ENCODE data around the gene LTK. TPM values are rescaled to one million over a fixed set of nuclear protein-coding genes. Genes with fewer than 3 reads are reported as not detected.
A peak's percentile ranks its signal among the peaks of the same experiment; 100 is the strongest.

LTK gene
- total and polyA plus RNA-seq, 2 donors from 2014 or later = 0.91 to 6.7 TPM

DNA sequence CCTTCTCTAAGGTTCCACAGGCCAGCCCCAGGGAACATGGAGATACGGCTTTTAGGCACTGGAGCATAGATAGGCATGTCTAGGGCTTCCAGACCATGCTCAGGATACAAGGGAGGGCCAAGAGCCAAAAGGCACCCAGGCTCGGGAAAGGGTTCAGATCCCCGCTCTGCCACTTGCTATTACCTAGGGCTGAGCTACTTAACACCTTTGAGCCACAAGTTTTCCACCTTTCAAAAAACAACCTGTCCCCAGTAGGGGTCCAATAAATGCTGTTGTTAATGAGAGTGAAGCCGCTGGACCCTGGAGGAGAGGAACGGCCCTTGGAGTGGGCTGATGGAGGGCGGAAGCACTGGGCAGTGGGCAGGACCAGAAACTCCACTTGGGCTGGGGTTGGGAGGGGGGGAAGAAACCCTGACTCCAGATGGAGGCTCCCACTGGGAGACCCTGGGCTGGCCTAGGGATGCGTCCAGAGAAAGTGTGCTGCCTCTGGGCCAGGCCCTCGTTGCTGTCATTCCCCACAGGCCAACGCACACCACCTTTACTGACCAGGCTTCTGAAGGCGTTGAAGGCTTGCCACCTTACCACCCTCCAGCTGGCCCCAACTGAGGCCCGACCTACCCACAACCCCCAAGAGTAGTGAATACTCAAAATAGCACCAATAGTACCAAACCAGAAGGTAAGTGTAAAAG is 28.5 kb downstream of the LTK start:
- Histone ChIP-seq H3K36me3 (ENCODE audit: control insufficient read depth in 2 of 3, insufficient read depth in 3 of 3, low read length in 3 of 3) (peaks cover 0 to 22% (median 8%) of the 10 kb centered on the region in 3 donors), H3K9me3 (ENCODE audit: control insufficient read depth in 2 of 3, insufficient read depth in 1 of 3, low read length in 3 of 3) (no peaks in the 10 kb centered on the region), H3K4me3 (ENCODE audit: low read length in 3 of 3) (no peak overlapping the region), H3K4me1 (ENCODE audit: control insufficient read depth in 2 of 3, insufficient read depth in 2 of 3, low read depth in 1 of 3, low read length in 3 of 3) (peaks cover 0 to 3% (median 0%) of the 10 kb centered on the region in 3 donors), H3K9ac (ENCODE audit: low read length in 3 of 3) (no peak overlapping the region), H3K27ac (ENCODE audit: low read depth in 2 of 2, low read length in 2 of 2) (no peak overlapping the region), H3K27me3 (ENCODE audit: control insufficient read depth, insufficient read depth, low read length) (no peaks in the 10 kb centered on the region)
- intact Hi-C loops (cut with DNase I) = no loop called here
- no peak for FAIRE-seq
- peak in 1 of 5 donors; percentile 51 for DNase-seq
- no peak for TF ChIP-seq CTCF (IDR thresholded peaks at IDR 0.05; ENCODE audit: borderline replicate concordance, extremely low read depth, insufficient read depth)

GRCh38 chr15:41483519-41483918 is 30.1 kb downstream of the LTK start:
- H3K36me3 ChIP-seq (ENCODE audit: control insufficient read depth in 2 of 3, insufficient read depth in 3 of 3, low read length in 3 of 3) = peaks cover 4 to 34% (median 19%) of the 10 kb centered on the region in 3 donors
- H3K9me3 ChIP-seq (ENCODE audit: control insufficient read depth in 2 of 3, insufficient read depth in 1 of 3, low read length in 3 of 3) = no peaks in the 10 kb centered on the region
- H3K4me3 ChIP-seq (ENCODE audit: low read length in 3 of 3) = no peak overlapping the region
- intact Hi-C loops (cut with DNase I) = no loop called here
- no peak overlapping the region for H3K9ac ChIP-seq (ENCODE audit: low read length in 3 of 3)
- no peak overlapping the region for H3K27ac ChIP-seq (ENCODE audit: low read depth in 2 of 2, low read length in 2 of 2)
- FAIRE-seq (no peak), DNase-seq (peak in 1 of 5 donors; percentile 4)
- peaks cover 0 to 3% (median 0%) of the 10 kb centered on the region in 3 donors for H3K4me1 ChIP-seq (ENCODE audit: control insufficient read depth in 2 of 3, insufficient read depth in 2 of 3, low read depth in 1 of 3, low read length in 3 of 3)
- TF ChIP-seq CTCF (IDR thresholded peaks at IDR 0.05; ENCODE audit: borderline replicate concordance, extremely low read depth, insufficient read depth) = no peak
- no peaks in the 10 kb centered on the region for H3K27me3 ChIP-seq (ENCODE audit: control insufficient read depth, insufficient read depth, low read length)

GRCh38 chr15:41483115-41483514 is 30.5 kb downstream of the LTK start:
- Histone ChIP-seq H3K9me3 (ENCODE audit: control insufficient read depth in 2 of 3, insufficient read depth in 1 of 3, low read length in 3 of 3) (no peaks in the 10 kb centered on the region), H3K4me1 (ENCODE audit: control insufficient read depth in 2 of 3, insufficient read depth in 2 of 3, low read depth in 1 of 3, low read length in 3 of 3) (peaks cover 0 to 3% (median 0%) of the 10 kb centered on the region in 3 donors), H3K36me3 (ENCODE audit: control insufficient read depth in 2 of 3, insufficient read depth in 3 of 3, low read length in 3 of 3) (peaks cover 4 to 37% (median 19%) of the 10 kb centered on the region in 3 donors), H3K27me3 (ENCODE audit: control insufficient read depth, insufficient read depth, low read length) (no peaks in the 10 kb centered on the region), H3K9ac (ENCODE audit: low read length in 3 of 3) (no peak overlapping the region), H3K4me3 (ENCODE audit: low read length in 3 of 3) (no peak overlapping the region), H3K27ac (ENCODE audit: low read depth in 2 of 2, low read length in 2 of 2) (no peak overlapping the region)
- FAIRE-seq = no peak
- DNase-seq = peak in 1 of 5 donors; percentile 8
- no peak for TF ChIP-seq CTCF (IDR thresholded peaks at IDR 0.05; ENCODE audit: borderline replicate concordance, extremely low read depth, insufficient read depth)
- intact Hi-C loops (cut with DNase I) = no loop called here

Data from kidney (tissue), 14 donors.